Activated CD8-positive, alpha-beta memory T cell treated with anti-CD3 and anti-CD28 coated beads, Interleukin-2, amount 50 U/mL, for 4 hours (primary cell): ENCODE measurements around the gene FRMPD2.
"Not testable (repeated sequence)": the region's sequence is repeated elsewhere in the genome, so short reads cannot be mapped to it uniquely, and the experiment has no call there.

Experiments used
- DNase-seq: peaks from one replicate; pipeline ENCODE4 v3.0.0-alpha.2; 2020

FRMPD2 gene

GRCh38 chr10:48289501-48290238, 15.2 kb upstream of the FRMPD2 start:
- peak; percentile 39 for DNase-seq

DNA sequence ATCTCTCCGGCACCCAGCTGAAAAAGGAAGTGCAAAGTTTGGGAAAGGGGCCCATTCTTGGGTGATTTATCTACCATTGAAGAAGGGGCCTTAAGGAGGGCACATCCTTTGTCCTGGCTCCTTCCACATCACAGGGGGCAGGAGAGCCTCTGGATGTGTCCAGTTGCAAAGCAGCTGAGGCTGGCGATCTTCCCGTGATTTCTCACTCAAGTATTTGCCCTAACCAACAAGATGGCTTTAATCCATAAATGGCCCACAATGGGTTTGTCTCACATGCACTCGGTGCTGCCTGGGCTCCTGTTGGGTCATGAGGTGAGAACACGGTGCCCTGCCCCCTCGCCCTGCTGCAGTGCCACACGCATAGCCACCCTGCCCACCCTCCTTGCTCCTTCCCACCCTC, 14.2 kb upstream of the FRMPD2 start:
- DNase-seq, result no peak

GRCh38 chr10:48287417-48288391, 13.2 kb upstream of the FRMPD2 start:
- DNase-seq, result no peak

GRCh38 chr10:48286356-48286755, 11.9 kb upstream of the FRMPD2 start:
- no peak for DNase-seq

DNA sequence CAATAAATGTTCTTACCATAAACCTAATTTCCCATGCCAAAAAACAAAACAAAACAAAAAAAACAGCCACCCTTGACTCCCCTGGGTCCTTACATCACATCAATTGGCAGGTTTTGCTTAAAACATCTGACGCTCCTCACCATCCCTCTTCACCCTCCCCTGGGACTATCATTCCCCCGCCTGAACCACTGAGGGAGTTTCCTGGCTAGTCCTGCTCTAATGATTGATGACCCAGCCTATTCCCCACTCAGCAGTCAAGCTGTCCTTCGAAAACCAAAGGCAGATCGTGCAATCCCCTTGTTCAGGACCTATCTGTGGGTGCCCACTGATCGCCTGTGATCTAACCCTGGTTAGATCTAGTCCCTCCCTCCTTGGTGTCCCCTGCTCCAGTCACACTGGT, 11.2 kb upstream of the FRMPD2 start:
- DNase-seq, result no peak

DNA sequence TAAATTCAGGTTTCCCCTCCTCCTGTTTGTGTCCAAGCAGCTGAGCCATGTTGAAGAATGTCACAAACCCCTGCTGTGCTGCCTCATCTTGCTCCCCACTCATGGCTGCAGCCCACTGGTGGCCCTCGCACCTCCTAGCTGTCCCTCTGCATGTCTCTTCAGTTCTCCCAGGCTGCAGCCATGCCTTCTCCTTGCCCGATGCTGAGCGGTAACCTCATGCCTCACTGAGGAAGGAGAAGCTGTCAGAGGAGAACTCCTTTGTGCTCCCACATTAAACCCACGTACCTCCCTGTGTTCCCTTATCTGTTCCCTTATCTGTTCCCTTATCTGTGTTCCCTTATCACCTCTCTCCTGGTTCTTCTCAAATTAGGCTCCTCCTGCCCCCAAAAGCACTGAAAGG, 10.3 kb upstream of the FRMPD2 start:
- no peak for DNase-seq

DNA sequence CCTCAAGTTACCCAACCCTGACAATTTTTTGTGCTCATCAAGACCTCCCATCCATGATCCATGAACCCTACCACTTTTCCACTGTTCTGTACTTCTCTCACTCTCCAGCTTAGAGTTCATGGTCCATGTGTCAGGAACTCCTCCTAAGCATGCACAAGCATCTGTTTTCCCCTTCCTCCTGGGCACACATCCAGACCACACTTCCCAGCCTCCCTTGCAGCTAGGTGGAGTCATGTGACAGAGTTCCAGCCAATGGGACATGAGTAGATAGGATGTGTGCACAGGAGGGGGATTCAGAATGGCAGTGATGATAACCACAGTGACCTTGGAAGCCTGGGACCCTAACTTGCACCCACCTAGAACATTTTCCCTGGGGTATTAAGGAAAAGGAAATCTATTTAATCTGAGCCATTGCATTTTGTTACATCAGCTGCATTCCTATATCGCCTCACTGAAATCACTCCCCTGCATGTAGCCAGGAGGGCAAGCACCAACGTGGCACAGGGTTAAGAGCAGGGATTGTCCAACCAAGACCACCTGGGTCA, 9.6 kb upstream of the FRMPD2 start:
- DNase-seq, result no peak

DNA sequence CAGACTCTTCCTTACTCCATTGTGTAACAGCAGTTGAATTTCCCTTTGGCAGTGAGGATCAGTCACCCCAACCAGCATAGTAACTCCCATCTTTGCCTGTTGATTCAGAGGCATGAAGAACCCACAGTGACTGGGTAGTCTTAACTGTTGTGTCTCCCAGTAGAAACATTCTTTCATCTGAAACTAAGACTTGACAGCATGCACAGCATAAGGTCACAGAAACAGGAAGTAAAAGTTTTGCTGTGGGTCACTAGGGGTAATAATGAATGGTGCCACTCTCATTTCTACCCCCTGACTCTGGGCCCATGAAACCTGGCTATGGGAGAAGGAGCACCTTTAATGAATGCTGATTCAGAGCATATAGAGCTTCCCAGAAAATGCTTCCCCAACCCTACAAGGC, 8.3 kb upstream of the FRMPD2 start:
- DNase-seq, result no peak

GRCh38 chr10:48281697-48282096, 7.2 kb upstream of the FRMPD2 start:
- not testable (repeated sequence) for DNase-seq

DNA sequence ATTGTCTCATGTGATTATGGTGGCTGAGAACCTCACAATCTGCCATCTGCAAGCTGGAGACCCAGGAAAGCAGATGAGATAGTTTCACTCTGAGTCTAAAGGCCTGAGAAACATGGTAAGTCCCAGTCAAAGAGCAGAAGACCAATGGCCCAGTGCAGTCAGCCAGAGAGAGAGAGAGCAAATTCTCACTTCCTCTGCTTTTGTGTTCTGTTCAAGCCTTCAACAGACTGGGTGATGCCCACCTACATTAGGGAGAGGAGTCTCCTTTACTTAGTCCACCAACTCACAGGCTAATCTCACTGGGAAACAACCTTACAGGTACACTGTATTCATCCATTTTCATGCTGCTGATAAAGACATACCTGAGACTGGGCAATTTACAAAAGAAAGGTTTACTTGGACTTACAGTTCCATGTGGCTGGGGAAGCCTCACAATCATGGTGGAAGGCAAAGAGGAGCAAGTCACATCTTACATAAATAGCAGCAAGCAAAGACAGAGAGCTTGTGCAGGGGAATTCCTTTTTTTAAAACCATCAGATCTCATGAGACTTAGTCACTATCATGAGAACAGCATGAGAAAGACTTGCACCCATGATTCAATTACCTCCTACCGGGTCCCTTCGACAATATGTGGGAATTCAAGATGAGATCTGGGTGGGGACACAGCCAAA, 4.7 kb upstream of the FRMPD2 start:
- no peak for DNase-seq

- DNase-seq, result no peak
Measured at GRCh38 chr10:48277093-48277492, 2.6 kb upstream of the FRMPD2 start.

DNA sequence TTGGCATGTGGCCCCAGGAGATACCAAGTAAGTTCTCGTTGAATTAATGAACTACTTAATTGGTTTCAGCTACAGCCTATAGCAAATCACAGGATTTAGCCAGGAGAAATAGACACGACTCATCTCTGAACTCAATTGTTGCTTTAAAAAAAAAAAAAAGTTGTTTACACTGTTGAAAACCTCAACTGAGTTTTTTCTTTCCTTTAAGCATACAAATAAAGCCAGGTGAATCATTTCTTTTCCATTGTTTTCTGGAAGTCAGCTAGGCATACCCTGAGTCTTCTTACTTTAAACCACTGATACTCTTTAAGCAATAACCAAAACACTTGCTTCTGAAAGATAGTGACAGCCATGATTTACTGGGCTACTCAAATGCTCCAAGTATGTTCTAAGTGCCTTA, 755 bp downstream of the FRMPD2 start:
- no peak for DNase-seq

- DNase-seq, result no peak
Measured at GRCh38 chr10:48272682-48273081, 1.8 kb downstream of the FRMPD2 start.

DNA sequence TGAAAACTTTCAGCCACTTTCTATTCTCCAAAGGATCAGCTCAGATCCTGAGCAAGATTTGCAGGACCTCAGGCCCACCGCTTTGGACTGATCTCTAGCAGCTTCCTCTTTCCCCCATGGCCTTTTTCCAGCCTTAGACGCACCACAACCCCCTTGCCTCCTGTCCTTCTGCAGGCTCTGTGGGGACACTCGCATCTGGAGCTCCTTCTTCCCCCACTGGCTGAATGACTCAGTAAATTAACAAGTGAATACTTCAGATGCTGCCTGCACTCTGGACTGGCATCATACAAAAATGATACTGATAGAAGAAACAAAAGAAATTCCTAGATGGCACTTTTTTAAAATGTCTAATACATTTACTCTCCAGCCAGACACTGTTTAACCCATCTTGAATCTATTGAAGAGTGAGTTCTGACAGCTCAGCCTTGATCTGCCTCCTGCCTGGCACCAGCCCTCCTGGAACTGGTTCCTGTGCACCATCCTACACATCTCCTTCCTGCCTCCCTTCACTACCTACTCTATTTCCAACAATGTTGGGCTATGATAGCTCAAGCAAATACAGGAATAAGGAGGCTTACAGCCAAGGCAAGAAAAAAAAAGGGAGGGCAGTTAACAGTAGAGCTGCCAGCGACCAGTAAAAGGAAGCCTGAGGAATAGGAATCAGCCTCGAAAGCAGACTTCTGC, 3.3 kb downstream of the FRMPD2 start:
- no peak for DNase-seq

GRCh38 chr10:48266528-48266927, 8.0 kb downstream of the FRMPD2 start:
- no peak for DNase-seq

- DNase-seq, result no peak
Measured at GRCh38 chr10:48258105-48258504, 16.4 kb downstream of the FRMPD2 start.

DNA sequence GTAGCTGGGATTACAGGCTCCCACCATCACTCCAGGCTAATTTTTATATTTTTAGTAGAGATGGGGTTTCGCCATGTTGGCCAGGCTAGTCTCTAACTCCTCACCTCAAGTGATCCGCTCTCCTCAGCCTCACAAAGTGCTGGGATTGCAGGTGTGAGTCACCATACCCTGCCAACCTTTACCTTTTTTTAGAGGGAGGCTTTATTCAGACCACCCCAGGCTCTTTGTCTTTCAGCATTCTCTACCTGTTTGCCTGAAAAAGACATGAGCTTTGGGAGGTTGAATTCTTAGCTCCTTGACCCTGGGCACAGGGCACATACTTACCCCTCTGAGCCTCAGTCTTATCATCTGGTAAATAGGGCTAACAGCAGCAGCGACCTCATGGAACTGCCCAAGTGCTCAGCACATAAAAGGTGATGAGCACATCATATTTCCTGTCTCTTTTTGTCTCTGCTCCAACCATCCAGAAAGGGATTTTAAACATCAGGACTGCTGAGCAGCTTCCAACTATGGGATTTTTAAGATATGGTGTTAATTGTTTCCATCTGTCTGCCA, 17.0 kb downstream of the FRMPD2 start:
- no peak for DNase-seq

DNA sequence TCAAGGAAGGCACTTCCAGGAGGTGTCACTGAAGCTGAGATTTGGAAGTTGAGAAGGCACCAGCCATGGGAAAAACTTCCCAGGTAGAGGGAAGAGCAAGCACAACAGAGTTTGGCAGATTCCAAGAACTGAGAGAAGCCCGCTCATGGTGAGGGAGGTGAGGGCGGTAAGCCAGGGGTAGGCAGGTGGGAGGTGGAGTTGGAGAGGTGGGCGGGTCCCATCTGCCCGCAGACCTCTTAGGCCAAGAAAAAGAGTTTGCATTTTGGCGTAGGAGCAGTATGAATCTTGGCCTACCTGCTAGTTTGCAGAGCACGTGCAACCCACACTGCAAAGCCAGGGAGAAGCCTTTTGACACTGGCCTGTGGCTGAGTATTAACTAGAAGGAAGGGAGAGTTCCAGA, 18.8 kb downstream of the FRMPD2 start:
- DNase-seq, result no peak

- no peak for DNase-seq
Measured at GRCh38 chr10:48254750-48255512, 19.6 kb downstream of the FRMPD2 start.

GRCh38 chr10:48253970-48254657, 20.4 kb downstream of the FRMPD2 start:
- no peak for DNase-seq

GRCh38 chr10:48252354-48252650, 22.2 kb downstream of the FRMPD2 start:
- DNase-seq, result no peak
